T-helper 9 cell (primary cell): Measurements from ENCODE around the gene LY6G6C.

Experiments used
- DNase-seq: peaks from one replicate; pipeline ENCODE4 v3.0.0-alpha.2; 2020

Gene LY6G6C

GRCh38 chr6:31676904-31677303 is 44.6 kb downstream of the LY6G6C start:
- DNase-seq = no peak

DNA sequence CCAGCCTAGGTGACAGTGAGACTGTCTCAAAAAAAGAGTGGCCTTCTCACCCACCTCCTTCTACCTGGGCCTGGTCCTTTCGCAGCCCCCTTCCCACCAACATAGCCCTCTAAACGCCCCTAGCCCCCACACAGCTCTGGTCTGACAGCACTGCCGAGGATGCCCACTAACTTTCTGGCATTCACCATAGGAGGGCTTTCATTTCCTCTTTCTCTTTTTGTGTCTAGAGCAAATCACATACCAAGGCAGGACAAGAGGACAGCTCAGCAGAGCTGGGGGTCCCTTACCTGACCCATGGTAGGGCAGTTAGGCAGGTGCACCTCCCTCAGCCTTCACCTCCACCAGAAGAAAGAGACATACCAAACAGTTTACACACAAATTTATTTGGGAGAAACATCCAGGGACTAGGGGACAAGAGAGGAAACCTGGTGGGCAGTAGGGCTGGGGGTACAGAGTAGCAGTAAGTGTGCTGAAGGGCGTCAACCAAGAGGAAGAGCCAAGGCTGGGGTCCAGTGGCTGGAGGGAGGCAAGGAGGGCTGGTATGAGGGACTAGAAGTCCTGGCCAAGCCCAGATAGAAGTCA is 45.1 kb downstream of the LY6G6C start:
- DNase-seq = no peak

DNA sequence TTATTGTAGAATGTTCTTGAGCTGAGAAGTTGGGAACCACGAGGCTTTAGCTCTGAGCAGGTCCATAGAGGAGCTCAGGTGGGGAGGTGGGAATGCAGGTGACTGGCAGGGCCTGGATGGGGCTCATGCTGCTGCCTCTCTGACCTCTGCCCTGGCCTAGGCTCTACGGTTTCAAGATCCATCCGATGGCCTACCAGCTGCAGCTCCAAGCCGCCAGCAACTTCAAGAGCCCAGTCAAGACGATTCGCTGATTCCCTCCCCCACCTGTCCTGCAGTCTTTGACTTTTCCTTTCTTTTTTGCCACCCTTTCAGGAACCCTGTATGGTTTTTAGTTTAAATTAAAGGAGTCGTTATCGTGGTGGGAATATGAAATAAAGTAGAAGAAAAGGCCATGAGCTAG is 51.9 kb downstream of the LY6G6C start, which contains the start of gene LY6G5B:
LY6G5B (plus strand) TSS at position 301 of the 400 bp plus-strand sequence. CDS start 975 bp downstream, outside the sequence.
- no peak for DNase-seq
